Suppressor macrophage treated with lipopolysaccharide for 4 hours (primary cell): ENCODE data around the gene CXorf65.

Experiments
- DNase-seq: peaks from one replicate; pipeline ENCODE4 v3.0.0-alpha.2; 2020

Gene CXorf65

GRCh38 chrX:71105628-71106027 lies 912 bp downstream of the CXorf65 start:
- DNase-seq = no peak

GRCh38 chrX:71103110-71103983 lies 3.2 kb downstream of the CXorf65 start:
- no peak for DNase-seq

DNA sequence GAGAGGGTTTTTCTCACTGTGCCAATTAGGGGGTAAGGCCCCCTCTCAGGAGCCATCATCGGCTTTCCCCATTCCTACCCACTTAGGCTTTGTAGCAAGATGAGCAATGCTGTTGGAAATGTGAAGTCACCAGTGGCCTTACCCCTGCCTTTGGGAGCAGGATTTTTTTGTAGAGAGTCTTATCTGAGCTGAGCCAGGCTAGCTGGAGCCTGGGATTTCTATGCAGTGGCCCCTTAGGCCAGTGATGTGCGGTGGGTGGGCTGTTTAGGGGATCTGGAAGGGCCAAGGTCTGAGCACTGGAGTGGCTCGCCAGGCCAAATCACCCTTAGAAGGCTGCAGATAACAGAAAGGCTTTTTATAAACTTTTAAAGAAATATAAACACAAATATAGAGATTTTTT lies 4.2 kb downstream of the CXorf65 start:
- no peak for DNase-seq

- no peak for DNase-seq
Measured at GRCh38 chrX:71100581-71101505, 5.7 kb downstream of the CXorf65 start.

GRCh38 chrX:71099736-71100135 lies 6.8 kb downstream of the CXorf65 start:
- DNase-seq = no peak

DNA sequence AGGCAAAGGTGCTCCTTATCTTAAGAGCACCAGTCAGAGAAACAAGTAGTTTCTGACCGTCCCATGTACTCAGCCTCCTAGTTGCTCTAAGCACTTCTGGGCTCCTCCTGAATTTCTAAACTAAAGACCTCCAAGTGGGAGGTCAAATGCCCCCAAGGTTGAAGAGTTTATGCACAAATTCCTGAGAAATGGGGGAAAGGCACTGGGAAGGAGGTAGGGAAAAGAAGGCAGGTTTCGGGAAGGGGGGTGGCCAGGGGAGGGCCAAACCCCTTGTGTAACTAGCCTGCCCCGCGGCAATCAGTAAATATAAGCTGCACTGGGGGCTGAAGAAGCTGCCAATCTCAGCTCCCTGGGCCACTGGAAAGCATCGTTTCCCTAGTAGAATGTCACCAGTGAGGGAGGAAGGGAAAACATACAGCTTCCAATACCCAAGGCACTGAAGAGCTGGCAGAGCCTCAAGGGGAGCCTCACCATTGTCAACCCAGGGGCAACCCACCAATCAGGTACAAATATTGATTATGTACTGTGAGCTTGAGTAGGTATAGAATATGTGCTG lies 7.5 kb downstream of the CXorf65 start:
- no peak for DNase-seq

GRCh38 chrX:71098302-71098701 lies 8.2 kb downstream of the CXorf65 start:
- peak; percentile 71 for DNase-seq

- DNase-seq = no peak
Measured at GRCh38 chrX:71096760-71097032, 9.8 kb downstream of the CXorf65 start.

GRCh38 chrX:71095981-71096759 lies 10.4 kb downstream of the CXorf65 start:
- DNase-seq = peak; percentile 39

GRCh38 chrX:71095555-71095980 lies 11.0 kb downstream of the CXorf65 start, which contains the start of gene FOXO4:
TSS of gene FOXO4 (plus strand) at chrX:71095851. CDS start at chrX:71096529, 678 bp downstream.
- peak; percentile 87 for DNase-seq

GRCh38 chrX:71095033-71095432 lies 11.5 kb downstream of the CXorf65 start:
- DNase-seq = no peak

- DNase-seq = no peak
Measured at GRCh38 chrX:71091263-71091662, 15.3 kb downstream of the CXorf65 start.

DNA sequence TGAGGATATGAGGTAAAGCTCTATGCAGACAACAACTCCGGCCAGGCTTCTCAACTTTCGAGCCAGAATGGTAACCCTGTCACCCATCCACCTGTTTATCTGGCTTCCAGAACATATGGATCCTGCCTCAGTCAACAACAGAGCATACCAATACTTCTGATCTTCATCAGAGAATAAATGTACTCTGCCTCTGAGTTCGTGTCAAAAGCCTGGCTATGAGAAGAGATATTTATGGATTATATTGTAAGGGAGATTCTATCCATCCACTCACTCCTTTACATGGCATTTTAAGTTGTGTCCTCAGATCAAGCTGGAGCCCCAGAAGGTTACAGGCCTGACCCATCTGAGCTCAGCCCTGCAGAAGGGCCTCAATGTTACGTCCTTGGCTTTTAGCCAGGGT lies 20.6 kb downstream of the CXorf65 start:
- no peak for DNase-seq

GRCh38 chrX:71082822-71083221 lies 23.7 kb downstream of the CXorf65 start:
- DNase-seq = no peak

DNA sequence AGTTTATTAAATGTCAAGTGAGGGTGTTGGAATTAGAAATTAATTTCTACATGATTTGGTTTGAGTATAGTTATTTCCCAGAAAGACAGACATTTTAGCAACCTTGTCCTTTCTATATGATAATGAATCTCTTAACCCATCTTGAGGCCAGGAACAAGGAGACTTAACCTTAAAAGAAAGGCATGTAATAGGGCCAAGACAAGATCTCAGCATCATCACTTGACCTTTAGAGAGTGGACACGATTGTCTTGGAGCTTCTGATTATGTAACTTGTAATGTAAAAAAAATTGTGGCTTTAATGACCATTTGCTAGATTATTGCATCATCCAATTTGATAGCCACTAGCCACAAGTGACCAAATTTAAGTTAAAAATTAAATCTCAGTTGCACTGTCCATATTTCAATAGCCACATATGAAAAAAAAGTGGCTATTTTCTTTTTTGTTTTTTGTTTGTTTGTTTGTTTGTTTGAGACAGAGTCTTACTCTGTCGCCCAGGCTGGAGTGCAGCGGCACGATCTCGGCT lies 24.4 kb downstream of the CXorf65 start:
- no peak for DNase-seq

- no peak for DNase-seq
Measured at GRCh38 chrX:71081330-71082123, 25.0 kb downstream of the CXorf65 start.

DNA sequence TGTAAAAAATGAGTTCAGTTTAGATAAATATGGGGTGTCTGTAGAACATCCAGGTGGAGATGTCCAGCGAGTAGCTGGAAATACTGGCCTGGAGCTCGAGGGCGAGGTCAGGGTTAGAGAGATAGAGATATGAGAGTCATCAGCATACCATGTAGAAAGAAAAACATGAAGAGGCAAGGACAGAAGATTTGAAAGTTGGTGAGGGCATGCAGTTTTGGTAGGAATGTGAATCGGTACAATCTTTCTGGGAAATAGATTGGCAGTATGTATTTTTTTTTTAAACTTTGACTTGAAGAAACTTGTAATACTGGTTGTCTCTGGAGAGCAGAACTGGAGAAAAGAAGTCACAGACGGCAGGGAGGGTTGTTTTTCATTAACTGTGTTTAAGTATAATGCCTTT lies 36.0 kb downstream of the CXorf65 start:
- no peak for DNase-seq

DNA sequence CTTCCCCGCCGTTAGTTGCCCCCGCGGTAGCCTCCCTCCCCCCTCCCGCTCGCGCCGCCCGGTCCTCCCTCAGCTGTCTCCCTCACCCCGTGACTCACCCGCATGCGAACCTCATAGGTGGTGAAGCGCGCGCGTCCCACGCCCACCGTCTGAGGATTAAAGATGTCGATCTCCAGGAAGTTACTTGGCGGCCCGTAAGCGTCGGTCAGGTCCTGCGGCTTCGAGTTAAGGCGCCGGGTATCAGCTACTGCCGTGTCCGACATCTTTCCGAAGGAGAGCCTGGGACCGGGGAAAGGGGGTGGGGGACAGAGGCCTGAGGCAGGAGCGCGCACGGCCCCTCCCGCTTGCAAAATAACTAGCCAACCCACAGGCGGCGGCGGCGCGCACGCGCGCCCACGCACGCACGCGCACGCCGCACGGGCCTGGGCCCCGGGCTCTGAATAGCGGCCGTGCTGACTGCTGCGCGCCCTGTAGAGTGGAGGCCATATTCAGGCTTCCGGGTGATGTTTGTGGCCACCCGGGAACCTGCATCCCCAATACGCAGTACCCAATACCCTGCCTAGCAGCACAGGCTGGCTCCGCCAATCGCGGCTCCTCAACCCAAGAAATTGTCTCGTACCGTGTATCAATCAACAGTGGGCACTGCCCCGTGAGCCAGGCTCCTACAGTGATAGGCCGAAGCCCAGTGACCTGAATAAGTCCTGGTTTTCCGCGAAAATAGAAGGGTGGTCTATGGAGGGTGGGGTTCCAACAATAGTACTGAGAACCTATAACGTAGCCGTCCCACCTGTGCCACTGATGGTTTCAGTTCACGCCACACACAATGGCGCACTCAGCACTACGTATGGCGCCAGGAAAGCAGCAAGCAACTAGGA lies 38.3 kb downstream of the CXorf65 start, which contains the start of gene SNX12:
Gene SNX12 (minus strand): TSS at position 291 of the 875 bp plus-strand sequence. CDS start 28 bp downstream, at position 263.
- DNase-seq = peak; percentile 92

DNA sequence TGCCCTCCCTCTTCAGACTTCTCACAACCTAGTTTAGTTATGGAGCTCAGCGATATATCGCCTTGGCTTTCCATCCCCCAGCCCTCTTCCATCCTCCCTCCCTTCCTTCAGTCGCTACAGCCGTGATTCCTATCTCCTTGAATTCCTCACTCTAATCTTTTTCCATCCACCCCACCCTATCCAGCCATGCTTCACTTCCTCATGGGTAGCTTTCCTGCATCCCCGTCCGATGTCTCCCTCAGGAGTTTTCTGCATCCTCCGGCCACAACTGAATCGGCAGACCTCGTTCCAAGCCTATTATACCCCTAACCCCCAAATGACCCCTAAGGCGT lies 38.9 kb downstream of the CXorf65 start:
- no peak for DNase-seq

DNA sequence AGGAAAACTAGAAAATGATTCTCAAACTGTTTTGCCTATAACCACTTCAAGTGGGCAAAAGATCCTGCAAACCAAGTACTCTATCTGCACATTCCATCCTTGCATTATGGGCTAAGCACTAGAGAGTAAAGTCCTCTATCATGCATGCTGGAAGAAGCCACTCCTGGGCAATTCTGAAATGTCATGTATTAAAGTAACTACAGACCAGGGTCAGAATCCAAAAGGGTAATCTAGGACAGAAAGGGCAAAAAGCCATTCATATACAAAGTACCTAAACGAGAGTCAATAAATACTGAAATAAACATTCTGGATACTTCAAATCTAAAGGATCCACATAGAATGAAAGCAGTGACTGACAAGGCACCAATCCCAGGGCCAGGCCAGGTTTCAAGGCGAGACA lies 39.5 kb downstream of the CXorf65 start:
- no peak for DNase-seq

- DNase-seq = no peak
Measured at GRCh38 chrX:71060127-71060526, 46.4 kb downstream of the CXorf65 start.
